Measurements from ENCODE around the gene LRRFIP2. TPM values are rescaled to one million over a fixed set of nuclear protein-coding genes. Genes with fewer than 3 reads are reported as not detected.

LRRFIP2 gene
- total and polyA plus RNA-seq, 2 donors (not counting 1 experiment from before 2014, with no cell fraction given), result 8.6 to 49.2 TPM

DNA sequence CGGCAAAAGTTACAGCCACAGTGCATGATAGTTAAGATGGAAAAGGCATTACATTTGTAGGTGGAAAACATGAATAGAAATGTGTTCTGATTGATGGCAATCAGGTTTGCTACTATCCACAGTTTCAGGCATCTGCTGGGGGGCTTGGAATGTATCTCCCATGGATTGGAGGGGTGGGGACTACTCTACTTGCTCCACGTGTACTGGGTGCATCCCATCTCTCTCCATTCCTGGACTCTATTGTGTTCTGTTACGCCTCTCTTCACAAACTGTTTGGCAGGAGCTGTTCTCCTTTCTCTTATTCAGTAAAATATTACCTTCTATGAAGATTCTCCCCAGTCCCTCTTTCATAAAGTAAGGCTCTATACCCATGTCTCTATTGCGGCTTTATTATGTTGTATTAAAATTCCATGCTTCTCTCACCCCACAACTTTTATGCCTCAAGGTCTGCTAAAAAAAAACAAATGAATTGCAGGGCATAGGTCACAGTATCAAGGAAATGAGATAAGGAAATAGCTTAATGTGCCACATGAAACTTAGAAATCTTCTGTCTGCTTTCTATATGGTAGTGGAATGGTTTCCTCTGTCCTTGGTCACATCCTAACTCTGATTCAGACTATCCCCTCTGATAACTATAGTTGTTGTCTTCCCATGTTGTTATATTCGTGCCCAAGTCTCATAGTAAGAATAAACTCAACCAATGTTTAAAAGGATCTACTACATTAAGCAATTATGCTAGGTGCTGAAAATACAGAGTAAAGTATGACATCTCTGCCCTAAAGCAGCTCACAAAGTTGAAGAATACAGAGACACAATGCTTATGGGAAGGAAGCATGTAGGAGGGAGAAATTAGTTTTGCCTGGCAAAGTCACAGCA is 43.2 kb downstream of the LRRFIP2 start:
- H3K9ac ChIP-seq (ENCODE audit: low read length), result no peak overlapping the region
- Mint-ChIP-seq H3K4me1 (no peaks in the 10 kb centered on the region), H3K27me3 (no peaks in the 10 kb centered on the region), H3K27ac (no peak overlapping the region), H3K9me3 (ENCODE audit: insufficient read depth) (no peaks in the 10 kb centered on the region), H3K4me3 (no peak overlapping the region)
- no peak overlapping the region for H3K27ac ChIP-seq (ENCODE audit: low read length in 2 of 2)
- no peaks in the 10 kb centered on the region for H3K36me3 ChIP-seq (replicated peaks in 1 of 2; ENCODE audit: control extremely low read depth in 1 of 2, control insufficient read depth in 1 of 2, extremely low read depth in 1 of 2, insufficient read depth in 2 of 2, low read length in 1 of 2)
- ATAC-seq (ENCODE audit: low read depth), result no peak
- TF ChIP-seq, protein P1, sequence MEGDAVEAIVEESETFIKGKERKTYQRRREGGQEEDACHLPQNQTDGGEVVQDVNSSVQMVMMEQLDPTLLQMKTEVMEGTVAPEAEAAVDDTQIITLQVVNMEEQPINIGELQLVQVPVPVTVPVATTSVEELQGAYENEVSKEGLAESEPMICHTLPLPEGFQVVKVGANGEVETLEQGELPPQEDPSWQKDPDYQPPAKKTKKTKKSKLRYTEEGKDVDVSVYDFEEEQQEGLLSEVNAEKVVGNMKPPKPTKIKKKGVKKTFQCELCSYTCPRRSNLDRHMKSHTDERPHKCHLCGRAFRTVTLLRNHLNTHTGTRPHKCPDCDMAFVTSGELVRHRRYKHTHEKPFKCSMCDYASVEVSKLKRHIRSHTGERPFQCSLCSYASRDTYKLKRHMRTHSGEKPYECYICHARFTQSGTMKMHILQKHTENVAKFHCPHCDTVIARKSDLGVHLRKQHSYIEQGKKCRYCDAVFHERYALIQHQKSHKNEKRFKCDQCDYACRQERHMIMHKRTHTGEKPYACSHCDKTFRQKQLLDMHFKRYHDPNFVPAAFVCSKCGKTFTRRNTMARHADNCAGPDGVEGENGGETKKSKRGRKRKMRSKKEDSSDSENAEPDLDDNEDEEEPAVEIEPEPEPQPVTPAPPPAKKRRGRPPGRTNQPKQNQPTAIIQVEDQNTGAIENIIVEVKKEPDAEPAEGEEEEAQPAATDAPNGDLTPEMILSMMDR (IDR thresholded peaks at IDR 0.05), result no peak
- POLR2A ChIA-PET, result interaction anchor here (0.7 kb wide), 1 partner anchor 723 kb away, joined by 3 read pairs; no protein-coding TSS in a partner anchor
- WGBS (ENCODE audit: insufficient coverage), result 100% methylated on average over 1 of the region's 5 CpGs
- peaks cover 9% of the 10 kb centered on the region for H3K79me2 ChIP-seq (ENCODE audit: control insufficient read depth, insufficient read depth, low read length)
- no peak overlapping the region for H3K4me3 ChIP-seq (ENCODE audit: control extremely low read depth in 1 of 5, extremely low read depth in 1 of 5, insufficient read depth in 1 of 5, low read depth in 2 of 5, low read length in 4 of 5)
- no peaks in the 10 kb centered on the region for H3K9me3 ChIP-seq (ENCODE audit: control extremely low read depth in 1 of 3, control insufficient read depth in 2 of 3, insufficient read depth in 1 of 3, low read length in 2 of 3)
- H2AFZ ChIP-seq (ENCODE audit: insufficient read depth, low read depth, low read length, poor library complexity, severe bottlenecking), result no peak overlapping the region
- intact Hi-C loops (cut with micrococcal nuclease), result no loop called here
- no peak for DNase-seq
- no peaks in the 10 kb centered on the region for H3K4me1 ChIP-seq (ENCODE audit: control insufficient read depth in 2 of 2, insufficient read depth in 2 of 2, low read length in 2 of 2)
- no peaks in the 10 kb centered on the region for H3K27me3 ChIP-seq (replicated peaks in 1 of 4; ENCODE audit: control extremely low read depth in 1 of 4, control insufficient read depth in 3 of 4, insufficient read depth in 4 of 4, low read length in 3 of 4)
- no peaks in the 10 kb centered on the region for H4K20me1 ChIP-seq (ENCODE audit: control insufficient read depth, insufficient read depth, low read length, poor library complexity, severe bottlenecking)
- CTCF ChIA-PET, result no interaction called here
- no peak overlapping the region for H3K4me2 ChIP-seq (replicated peaks; ENCODE audit: low read depth, low read length, poor library complexity, severe bottlenecking)

DNA sequence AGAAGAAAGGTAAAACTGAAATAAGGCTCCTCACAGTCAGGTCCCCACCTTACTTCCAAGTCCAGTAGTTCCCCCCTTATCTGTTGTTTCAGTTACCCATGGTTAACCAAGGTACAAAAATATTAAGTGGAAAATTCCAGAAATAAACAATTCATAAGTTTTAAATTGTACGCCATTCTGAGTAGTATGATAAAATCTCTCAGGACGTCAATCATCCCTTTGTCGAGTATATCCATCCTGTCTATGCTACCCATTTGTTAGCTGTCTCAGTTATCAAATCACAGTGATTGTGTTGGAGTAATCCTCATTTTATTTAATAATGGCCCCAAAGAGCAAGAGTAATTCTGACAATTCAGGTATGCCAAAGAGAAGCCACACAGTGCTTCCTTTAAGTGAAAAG is 43.9 kb downstream of the LRRFIP2 start:
- no peak for TF ChIP-seq EZH2 (IDR thresholded peaks at IDR 0.05; ENCODE audit: borderline replicate concordance, insufficient read depth, low read depth, low read length, poor library complexity, severe bottlenecking)
- TF ChIP-seq, protein P1 (IDR thresholded peaks at IDR 0.05), result no peak
- Mint-ChIP-seq H3K27ac (no peak overlapping the region), H3K4me3 (no peak overlapping the region), H3K9me3 (ENCODE audit: insufficient read depth) (no peaks in the 10 kb centered on the region), H3K4me1 (no peaks in the 10 kb centered on the region), H3K27me3 (no peaks in the 10 kb centered on the region)
- H2AFZ ChIP-seq (ENCODE audit: insufficient read depth, low read depth, low read length, poor library complexity, severe bottlenecking), result no peak overlapping the region
- H3K4me1 ChIP-seq (ENCODE audit: control insufficient read depth in 2 of 2, insufficient read depth in 2 of 2, low read length in 2 of 2), result no peaks in the 10 kb centered on the region
- H3K36me3 ChIP-seq (replicated peaks in 1 of 2; ENCODE audit: control extremely low read depth in 1 of 2, control insufficient read depth in 1 of 2, extremely low read depth in 1 of 2, insufficient read depth in 2 of 2, low read length in 1 of 2), result no peaks in the 10 kb centered on the region
- ATAC-seq (ENCODE audit: low read depth), result no peak
- H3K4me3 ChIP-seq (ENCODE audit: control extremely low read depth in 1 of 5, extremely low read depth in 1 of 5, insufficient read depth in 1 of 5, low read depth in 2 of 5, low read length in 4 of 5), result no peak overlapping the region
- H3K4me2 ChIP-seq (replicated peaks; ENCODE audit: low read depth, low read length, poor library complexity, severe bottlenecking), result no peak overlapping the region
- no peaks in the 10 kb centered on the region for H3K9me3 ChIP-seq (ENCODE audit: control extremely low read depth in 1 of 3, control insufficient read depth in 2 of 3, insufficient read depth in 1 of 3, low read length in 2 of 3)
- no peaks in the 10 kb centered on the region for H4K20me1 ChIP-seq (ENCODE audit: control insufficient read depth, insufficient read depth, low read length, poor library complexity, severe bottlenecking)
- peaks cover 9% of the 10 kb centered on the region for H3K79me2 ChIP-seq (ENCODE audit: control insufficient read depth, insufficient read depth, low read length)
- no CpG with 5 or more reads among the region's 3 CpGs for WGBS (ENCODE audit: insufficient coverage)
- no peak overlapping the region for H3K9ac ChIP-seq (ENCODE audit: low read length)
- no peaks in the 10 kb centered on the region for H3K27me3 ChIP-seq (replicated peaks in 1 of 4; ENCODE audit: control extremely low read depth in 1 of 4, control insufficient read depth in 3 of 4, insufficient read depth in 4 of 4, low read length in 3 of 4)
- ChIA-PET POLR2A (interaction anchor here (0.6 kb wide), 1 partner anchor 49 kb away, joined by 7 read pairs; no protein-coding TSS in a partner anchor), CTCF (no interaction called here)
- no peak overlapping the region for H3K27ac ChIP-seq (ENCODE audit: low read length in 2 of 2)
- DNase-seq, result no peak
- intact Hi-C loops (cut with micrococcal nuclease), result no loop called here

Measured in B cell (primary cell).